SK-N-DZ (cell line): ENCODE measurements around the gene AQP5.
A peak's percentile ranks its signal among the peaks of the same experiment; 100 is the strongest.

Source experiments
- DNase-seq: peaks from one replicate; pipeline ENCODE4 v3.0.0-alpha.2; 2015; ENCODE audit warnings: low spot score

AQP5 gene

DNA sequence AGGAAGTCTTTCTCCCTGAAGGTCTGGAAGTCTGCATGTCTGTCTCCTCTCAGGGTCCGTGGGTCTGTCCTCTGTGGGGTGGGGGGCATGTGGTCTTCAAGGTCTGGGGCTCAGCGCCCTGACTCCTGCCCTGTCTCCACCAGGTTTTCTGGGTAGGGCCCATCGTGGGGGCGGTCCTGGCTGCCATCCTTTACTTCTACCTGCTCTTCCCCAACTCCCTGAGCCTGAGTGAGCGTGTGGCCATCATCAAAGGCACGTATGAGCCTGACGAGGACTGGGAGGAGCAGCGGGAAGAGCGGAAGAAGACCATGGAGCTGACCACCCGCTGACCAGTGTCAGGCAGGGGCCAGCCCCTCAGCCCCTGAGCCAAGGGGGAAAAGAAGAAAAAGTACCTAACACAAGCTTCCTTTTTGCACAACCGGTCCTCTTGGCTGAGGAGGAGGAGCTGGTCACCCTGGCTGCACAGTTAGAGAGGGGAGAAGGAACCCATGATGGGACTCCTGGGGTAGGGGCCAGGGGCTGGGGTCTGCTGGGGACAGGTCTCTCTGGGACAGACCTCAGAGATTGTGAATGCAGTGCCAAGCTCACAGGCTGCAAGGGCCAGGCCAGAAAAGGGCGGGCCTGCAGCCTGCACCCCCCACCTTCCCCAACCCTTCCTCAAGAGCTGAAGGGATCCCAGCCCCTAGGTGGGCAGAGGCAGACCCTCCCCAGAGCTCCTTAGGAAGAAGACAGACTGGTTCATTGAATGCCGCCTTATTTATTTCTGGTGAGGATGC lies 3.4 kb downstream of the AQP5 start:
- no peak for DNase-seq

DNA sequence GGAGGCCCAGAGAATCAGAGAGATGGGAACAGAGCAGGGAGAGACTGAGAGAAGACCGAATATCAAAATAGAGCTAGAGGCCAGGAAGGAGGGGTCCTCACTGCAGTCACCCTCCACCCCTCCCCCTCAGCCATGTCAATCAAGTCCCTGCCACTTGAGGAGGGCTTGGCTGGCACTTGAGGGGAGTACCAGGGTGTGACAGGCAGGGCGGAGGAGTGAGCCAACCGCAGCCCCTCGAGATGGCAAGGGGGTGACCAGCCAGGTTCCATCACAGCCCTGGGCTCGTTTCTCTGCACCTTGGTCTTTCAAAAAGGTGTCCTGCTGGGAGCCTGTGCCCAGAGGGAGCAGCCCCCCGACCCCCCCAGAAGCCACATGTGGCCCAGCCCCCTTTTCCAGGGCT lies 4.2 kb downstream of the AQP5 start:
- DNase-seq: no peak

DNA sequence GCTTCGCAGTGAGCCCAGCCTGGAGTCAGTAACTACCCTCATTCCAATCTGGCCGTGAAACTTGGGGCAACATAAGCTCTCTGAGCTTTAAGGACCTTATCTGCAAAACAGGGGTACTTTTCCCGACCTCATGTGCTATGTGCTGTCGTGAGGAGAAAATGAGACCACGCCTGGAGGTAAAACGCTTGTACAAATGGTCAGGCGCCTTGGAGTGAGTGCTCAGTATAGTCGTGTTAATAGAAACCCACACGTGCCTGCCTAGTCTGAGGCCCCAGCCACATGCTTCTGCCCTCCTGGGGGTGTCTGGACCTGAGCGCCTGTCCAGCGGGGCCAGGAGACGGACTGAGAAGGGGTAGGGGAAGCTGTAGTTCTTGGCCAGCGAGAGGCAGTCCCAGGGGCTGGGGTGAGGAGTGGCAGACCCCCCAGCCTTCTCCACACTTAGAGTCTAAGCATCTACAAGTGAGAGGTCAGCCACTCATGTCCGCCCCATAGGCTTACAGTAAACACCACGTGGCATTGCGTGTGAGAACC lies 4.9 kb downstream of the AQP5 start:
- no peak for DNase-seq

DNA sequence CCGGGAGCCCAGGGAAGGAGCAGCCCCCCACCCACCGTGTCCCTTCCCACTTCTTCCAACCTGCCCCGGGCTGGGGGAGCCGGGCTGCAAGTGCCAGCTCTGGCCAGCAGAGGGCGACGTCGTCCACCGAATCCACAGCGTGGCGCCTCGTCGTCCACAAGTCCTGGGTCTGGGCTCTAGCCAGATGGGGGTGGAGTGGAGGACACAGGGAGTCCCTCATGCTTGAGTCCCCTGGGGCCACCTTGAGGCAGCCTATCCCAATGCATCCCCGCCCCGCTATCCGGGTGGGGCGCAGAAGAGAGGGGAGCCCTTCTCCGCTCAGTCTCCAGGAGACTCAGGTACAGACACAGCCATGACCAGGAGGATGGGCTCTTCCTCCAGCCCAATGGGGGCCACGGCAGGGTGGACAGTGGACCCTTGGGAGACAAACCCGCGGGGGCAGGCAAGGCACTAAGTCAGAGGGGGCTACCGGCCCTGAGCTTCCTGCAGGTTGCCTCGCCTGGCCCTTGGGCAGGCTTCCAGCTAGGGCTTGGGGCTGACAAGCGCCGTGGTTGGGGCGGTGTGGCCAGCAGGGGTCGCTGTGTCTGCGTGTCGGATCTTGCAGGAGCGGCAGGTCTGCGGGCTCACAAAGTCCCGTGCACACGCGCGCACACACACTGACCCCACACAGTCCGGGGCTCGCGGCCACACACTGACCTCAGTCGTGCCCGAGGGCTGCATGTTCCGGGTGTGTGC lies 5.5 kb downstream of the AQP5 start:
- DNase-seq: peak; percentile 88

DNA sequence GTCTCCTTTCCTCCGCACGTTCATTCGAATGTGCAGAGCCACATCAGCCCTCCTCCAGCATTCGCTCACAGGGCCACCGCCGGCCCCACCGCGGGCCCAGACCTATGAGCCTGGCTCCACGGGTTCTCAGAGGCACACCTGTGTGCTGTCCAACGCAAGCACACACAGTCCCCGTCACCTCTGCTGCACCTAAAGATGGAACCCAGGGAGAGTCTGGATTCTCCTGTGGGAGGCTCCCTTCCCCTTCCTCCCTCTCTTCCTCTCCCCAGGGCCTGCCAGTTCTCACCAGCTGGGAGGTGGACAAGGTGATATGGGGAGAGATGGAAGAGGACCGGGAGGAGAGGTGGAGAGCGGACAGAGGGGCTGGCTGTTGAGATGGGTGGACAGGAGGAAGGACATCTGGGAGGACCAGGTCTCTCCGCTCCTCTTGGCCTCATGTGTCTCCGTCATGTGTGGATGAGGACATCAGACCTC lies 6.1 kb downstream of the AQP5 start:
- no peak for DNase-seq

DNA sequence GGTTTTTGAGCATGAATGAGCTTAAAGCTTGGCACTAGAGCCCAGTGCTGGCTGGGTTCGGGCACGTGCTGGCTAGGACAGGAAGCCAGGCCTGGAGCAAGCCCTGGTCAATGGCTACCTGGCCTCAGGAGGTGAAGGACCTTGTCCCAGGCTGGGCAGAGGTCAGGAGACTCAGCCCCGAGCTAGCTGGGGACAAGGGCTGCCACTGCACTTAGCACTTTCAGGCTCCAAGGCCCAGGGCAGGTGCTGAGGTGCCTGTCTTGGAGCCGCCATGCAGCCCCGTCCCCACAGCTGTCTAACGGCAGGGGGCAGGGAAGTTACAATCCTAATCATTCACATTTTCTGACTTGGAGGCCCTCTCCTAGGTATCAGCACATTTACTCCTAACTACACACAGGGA lies 6.8 kb downstream of the AQP5 start:
- no peak for DNase-seq

DNA sequence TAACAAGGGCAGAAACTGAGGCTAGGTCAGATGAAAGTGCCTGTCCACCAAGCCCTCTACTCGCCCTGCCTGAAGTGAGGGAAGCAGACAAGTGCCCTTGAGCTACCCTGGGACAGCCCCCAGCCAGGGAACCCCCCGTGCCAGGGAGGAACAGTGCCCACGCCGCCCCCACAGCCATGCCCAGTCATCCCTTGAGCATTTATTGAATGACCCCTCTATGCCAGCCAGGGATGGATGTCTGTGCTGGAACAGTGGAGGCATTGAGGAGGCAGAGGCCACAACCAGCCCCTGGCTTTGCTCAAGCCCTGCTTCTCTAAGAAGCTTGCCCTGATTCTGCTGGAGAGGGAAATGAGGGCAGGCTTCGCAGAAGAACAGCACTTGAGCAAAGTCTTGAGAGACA lies 7.4 kb downstream of the AQP5 start:
- DNase-seq: no peak

DNA sequence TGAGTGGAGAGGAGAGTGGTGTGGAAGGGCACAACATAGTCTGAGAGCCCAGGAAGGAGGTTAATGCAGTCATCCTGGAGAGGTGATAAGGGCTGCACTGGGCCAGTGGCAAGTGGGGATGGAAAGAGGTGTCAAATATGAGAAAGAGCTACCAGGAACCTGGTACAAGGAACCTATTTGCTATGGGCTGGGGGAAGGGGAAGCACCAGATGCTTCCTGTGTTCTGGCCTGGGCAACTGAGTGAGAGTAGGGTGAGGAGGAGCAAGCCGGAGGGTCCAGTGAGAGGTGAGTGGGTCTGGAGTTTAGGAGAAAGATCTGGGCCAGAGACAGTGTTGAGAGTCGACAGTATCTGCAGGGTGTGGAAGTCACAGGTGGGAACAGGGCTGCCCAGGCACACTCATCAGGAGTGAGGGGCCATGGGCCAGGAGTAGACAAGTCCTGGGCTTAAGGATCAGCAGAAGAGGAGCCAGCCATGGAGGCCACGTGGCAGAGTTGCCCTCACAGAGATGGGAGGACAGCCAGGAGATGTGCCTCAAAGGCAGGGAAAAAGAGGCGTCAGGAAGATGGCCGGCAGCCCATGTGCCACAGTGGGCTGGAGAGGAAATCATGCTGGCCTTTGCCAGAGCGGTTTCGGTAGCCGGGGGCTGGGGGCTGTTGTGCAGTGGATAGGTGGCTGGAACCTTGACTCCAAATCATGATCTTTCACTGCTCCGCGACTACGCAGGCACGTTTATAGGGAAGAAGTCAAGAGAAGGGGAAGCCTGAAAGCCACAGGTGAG lies 8.2 kb downstream of the AQP5 start:
- DNase-seq: no peak

DNA sequence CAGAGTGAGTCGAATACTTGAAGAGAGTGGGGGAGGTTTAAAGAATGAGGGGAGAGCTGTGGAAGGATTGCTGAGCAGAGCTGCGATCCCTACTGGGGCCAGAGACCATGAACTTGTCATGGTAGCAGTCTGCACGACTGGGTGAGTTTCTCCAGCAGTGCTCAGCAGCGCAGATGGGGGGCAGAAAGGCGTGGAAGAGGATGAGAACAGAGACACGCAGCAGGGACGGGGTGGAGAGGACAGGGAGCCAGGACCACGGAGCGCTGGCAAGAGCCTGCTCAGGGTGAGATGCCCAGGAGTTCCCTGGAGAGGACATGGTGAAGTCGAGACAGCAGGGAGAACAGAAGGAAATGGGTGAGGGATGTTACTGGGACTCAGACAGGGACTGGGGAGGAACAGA lies 9.0 kb downstream of the AQP5 start:
- no peak for DNase-seq

DNA sequence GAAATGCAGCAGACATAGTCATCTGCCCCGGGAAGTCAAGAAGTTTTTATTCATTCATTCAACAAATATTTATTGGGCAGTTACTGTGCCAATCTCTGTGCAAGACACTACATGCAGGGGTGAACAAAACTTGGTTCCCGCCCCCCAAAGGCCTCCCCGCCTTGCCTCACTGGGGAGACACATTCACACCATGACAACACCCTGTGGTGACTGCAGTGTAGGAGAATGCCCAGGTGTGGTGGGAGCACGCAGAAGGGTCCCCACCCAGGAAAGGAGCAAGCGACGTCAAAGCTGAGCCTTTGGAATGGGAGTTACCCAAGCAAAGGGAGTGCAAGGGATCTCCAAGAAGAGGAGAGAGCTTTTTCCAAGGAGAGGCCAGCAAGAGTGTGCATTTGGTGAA lies 9.5 kb downstream of the AQP5 start:
- no peak for DNase-seq

DNA sequence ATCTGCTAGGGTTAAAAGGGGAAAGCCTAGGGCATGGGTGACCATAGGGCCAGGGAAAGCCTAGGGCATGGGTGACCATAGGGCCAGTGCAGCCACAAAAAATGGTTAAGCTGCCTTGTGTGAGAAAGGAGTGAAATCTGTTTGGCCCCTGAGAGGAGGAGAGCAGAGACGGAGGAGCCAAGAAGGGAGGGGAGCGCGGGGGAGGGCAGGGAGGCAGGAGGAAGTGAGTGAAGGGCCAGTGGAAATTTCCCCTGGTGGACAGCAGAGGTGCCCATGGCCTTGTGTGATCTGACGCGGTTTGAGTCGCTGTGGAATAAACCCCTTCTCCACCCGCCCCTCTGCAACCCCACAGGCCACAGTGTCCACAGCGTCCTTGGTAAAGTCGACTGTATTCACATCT lies 10.5 kb downstream of the AQP5 start:
- DNase-seq: no peak

DNA sequence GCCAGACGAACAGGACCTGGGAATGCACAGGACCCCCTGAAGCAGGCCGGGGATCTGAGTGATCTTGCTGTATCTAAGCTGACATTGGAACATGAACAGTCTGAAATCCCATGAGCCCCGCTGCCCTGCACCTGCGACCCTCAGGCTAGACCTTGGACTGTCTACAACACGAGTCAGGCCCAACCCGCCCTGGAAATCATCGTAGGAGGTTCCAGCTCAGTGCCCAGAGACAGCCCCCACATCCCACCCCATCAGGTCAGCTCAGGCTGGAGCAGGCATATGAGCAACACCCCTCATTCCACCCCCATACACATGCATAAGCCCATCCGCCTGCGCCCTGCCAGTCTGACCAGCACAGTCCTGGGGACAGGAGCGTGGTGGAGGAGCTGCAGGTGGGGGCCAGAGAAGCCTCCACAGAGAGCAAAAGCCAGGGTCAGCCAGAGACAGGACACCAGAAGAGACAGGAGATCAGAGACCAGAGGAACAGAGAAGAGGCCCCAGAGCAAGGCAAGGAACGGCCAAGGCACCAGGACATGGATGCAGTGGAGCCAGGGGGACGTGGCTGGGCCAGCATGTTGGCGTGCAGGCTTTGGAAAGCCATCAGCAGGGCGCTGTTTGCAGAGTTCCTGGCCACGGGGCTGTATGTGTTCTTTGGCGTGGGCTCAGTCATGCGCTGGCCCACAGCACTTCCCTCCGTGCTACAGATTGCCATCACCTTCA lies 11.1 kb downstream of the AQP5 start, which contains the start of gene AQP6:
AQP6 (plus strand) TSS at position 307 of the 720 bp plus-strand sequence; CDS start at position 534, 227 bp downstream.
- DNase-seq: no peak

DNA sequence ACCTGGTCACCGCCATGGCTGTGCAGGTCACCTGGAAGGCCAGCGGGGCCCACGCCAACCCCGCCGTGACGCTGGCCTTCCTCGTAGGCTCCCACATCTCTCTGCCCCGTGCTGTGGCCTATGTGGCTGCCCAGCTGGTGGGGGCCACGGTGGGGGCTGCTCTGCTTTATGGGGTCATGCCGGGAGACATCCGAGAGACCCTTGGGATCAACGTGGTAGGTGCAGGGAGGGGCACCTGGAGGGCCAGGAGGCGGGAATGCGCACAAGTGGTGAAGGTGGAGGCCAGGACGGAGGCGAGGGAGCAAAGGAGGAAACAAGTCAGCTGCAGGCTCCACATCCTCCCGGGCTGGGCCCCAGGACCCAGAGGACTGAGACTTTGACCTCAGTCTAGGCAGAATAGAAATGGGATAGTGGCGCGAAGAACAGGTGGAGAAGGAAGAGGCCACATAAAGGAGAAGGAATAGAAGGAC lies 11.7 kb downstream of the AQP5 start:
- no peak for DNase-seq

DNA sequence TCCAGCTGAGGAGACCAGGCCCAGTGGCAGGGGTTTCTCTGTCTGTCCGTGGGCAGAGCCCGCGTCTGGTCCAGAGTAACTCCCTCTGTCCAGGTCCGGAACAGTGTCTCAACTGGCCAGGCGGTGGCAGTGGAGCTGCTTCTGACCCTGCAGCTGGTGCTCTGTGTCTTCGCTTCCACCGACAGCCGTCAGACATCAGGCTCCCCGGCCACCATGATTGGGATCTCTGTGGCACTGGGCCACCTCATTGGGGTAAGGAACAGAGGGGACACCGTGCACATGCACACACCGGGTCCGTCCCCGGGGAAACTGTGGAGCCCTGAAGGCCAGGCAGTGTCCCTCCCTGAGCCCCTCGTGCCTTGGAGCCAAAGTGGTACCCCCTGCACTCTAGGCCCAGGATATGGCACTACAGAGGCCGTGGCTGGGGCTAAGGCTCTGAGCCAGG lies 12.6 kb downstream of the AQP5 start:
- DNase-seq: peak; percentile 73

DNA sequence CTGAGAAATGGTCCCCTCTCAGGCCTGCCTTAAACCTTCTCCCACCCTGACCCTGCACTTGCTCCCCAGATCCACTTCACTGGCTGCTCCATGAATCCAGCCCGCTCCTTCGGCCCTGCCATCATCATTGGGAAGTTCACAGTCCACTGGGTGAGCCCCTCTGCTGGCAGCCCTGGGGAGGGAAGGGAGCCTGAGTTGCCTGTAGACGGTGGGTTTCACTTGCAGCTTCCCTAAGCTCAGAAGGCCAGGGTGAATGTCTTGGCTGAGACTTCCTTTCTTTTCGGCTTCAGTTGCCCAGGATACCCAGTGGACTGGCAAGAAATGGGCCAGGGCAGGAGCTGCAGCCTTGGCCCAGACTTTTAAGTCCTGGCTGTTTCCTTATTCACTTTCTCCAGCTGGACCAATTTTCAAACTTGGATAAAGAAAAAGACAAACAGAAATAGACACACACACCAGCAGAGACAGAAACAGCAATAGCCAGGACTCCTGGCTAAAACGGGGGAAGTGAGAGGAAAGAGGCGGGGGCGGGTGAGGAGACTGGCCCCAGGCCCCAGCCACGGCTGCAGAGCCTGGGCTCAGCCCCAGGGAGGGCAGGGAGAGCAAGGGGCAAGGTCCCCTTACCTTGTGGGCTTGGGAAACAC lies 13.1 kb downstream of the AQP5 start:
- no peak for DNase-seq

DNA sequence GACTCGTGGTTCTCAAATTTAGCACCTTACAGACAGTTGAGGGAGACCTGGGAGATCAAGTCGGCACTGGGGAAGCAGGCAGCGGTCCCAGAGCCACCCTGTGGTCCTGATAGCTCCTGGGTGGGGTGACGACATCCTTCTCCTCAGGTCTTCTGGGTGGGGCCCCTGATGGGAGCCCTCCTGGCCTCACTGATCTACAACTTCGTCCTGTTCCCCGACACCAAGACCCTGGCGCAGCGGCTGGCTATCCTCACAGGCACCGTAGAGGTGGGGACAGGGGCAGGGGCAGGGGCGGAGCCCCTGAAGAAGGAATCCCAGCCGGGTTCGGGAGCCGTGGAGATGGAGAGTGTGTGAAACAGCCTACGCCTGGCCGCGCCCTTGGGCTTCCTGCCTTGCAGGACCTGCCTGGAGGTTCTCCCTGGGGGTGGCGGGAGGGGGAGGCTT lies 13.7 kb downstream of the AQP5 start:
- no peak for DNase-seq

DNA sequence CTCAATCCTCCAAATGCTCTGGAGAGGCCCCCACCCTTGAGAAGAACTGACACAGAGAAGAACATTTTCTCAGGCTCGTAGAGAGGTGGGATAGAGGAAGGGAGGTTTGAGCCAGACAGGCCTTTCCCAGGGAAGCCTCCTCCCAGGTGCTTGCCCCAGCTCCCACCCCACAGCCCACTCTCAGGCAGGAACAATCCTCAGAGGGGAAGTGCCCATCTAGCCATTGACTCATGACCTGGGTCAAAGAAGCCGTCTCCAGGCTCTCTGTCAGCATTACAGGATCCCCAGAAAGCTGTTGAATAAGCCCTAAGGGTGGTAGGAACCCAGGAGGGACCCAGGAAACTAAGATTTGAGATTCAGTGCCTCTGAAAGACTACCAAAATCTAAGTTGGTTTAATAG lies 14.9 kb downstream of the AQP5 start:
- DNase-seq: no peak

DNA sequence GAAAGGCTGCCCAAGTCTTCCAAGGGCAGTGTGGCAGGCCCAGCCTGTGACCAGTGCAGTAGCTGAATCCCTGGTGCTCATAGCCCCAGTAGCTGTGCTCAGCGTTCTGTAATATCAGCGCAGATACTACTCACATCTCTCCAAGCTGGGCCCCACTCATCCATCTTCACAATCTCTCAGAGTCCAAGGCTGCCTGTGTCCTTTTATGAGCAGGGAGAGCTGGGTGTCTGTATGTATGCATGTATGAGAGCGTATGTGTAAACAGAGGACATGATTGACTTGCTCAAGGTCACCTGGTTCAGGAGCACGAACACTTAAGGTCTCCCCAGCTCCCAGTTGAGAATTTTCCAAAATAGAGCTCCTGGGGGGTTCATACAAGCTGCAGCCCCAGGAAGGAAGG lies 16.5 kb downstream of the AQP5 start:
- no peak for DNase-seq

DNA sequence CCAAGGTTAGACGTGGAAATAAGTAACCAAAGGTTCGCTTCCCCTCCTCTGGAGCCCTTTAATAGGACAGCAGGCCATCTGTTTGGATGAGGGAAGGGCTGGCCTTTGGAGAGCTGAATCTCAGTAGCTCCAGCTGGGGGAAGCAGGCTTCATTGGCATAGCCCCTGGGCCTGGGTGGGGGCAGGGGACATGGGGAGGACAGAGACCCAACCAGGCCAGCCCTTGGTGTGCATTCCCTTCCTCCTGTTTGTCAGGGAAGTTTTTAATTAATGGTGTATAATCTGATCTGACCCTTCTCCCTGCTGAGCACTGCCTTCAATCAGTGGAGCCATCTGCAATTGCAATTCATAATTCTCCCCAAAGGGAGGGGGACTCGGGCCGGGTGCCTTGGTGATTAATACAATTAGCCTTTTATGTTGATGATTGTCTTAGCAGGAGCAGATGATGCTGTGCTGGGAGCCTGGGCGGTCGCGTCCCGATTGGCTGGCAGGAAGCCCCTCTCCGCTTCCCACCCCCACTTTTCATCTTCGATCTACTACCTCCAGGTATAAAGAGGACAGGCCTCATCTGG lies 17.4 kb downstream of the AQP5 start:
- peak; percentile 97 for DNase-seq

DNA sequence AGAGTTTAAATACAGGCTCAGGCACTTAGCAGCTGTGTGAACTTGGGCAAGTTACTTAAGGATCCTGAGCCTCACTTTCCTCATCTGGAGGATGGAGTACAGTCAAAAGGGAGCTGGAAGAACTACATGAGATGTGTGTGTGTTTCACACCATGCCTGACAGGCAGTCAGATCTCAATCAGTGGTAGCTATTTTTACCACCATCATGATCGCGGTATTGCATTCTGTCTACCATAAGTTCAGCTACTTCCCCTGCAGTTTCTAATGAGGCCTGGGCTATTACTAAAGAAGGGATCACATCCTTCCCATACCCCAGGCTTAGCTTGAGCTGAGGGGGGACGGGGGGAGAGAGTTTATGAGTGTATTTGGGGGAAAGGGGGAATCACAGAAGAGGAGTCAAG lies 18.1 kb downstream of the AQP5 start:
- DNase-seq: no peak
